Keratinocyte (primary cell): ENCODE data around the gene SLC5A1. TPM values are rescaled to one million over a fixed set of nuclear protein-coding genes. Genes with fewer than 3 reads are reported as not detected.

ENCODE experiments used
- DNase-seq: peaks from one replicate; pipeline ENCODE4 v3.0.0-alpha.2; 2011; ENCODE audit warnings: low read depth, missing footprints, low spot score
- FAIRE-seq: peaks from 2 replicates; lab custom pipeline; 2011; peaks lifted over from hg19 to GRCh38; lab: Jason Lieb, UNC
- H2AFZ ChIP-seq: 2 replicates; pipeline ENCODE4 v1.6.0; 2012; ENCODE audit warnings: low read length, control low read depth, inconsistent platforms; ENCODE audit not compliant: control insufficient read depth
- H3K27ac ChIP-seq: 2 replicates; pipeline ENCODE4 v1.5.1; 2011; ENCODE audit warnings: low read length; ENCODE audit not compliant: control insufficient read depth, insufficient read depth
- H3K27me3 ChIP-seq: 3 replicates; pipeline ENCODE4 v1.6.0; 2011; ENCODE audit warnings: low read length; ENCODE audit not compliant: control insufficient read depth, insufficient read depth; ENCODE audit errors: extremely low read depth
- H3K36me3 ChIP-seq, 2 experiments: 2 replicates in 1 of 2; 3 replicates in 1 of 2; pipeline ENCODE4 v1.5.1; 2011; ENCODE audit warnings: low read length in 2 of 2, mild to moderate bottlenecking in 1 of 2; ENCODE audit not compliant: control insufficient read depth in 2 of 2, insufficient read depth in 2 of 2; ENCODE audit errors: extremely low read depth in 1 of 2
- H3K4me1 ChIP-seq: 3 replicates; pipeline ENCODE4 v1.5.1; 2011; ENCODE audit warnings: low read length; ENCODE audit not compliant: control insufficient read depth, insufficient read depth; ENCODE audit errors: extremely low read depth
- H3K4me2 ChIP-seq: 3 replicates; pipeline ENCODE4 v1.6.0; 2011; ENCODE audit warnings: low read depth, low read length; ENCODE audit not compliant: control insufficient read depth, insufficient read depth; ENCODE audit errors: extremely low read depth
- H3K4me3 ChIP-seq, 3 experiments: fragments of 200-600 bp in 1 of 3; sonication (generic) in 1 of 3; 2 replicates in 2 of 3; 3 replicates in 1 of 3; pipeline ENCODE4 v1.5.1; 2011 to 2016; ENCODE audit warnings: low read length in 3 of 3, mild to moderate bottlenecking in 3 of 3, control low read depth in 2 of 3, inconsistent platforms in 1 of 3, low read depth in 1 of 3, mixed read lengths in 1 of 3, mixed run types in 1 of 3, moderate library complexity in 1 of 3; ENCODE audit not compliant: control insufficient read depth in 2 of 3, insufficient read depth in 2 of 3; ENCODE audit errors: extremely low read depth in 1 of 3
- H3K79me2 ChIP-seq: 2 replicates; pipeline ENCODE4 v1.6.0; 2012; ENCODE audit warnings: low read length; ENCODE audit not compliant: control insufficient read depth, insufficient read depth
- H3K9ac ChIP-seq: 3 replicates; pipeline ENCODE4 v1.6.0; 2011; ENCODE audit warnings: low read length; ENCODE audit not compliant: control insufficient read depth, insufficient read depth; ENCODE audit errors: extremely low read depth
- H3K9me1 ChIP-seq: 3 replicates; pipeline ENCODE4 v1.6.0; 2011; ENCODE audit warnings: low read length; ENCODE audit not compliant: control insufficient read depth, insufficient read depth; ENCODE audit errors: extremely low read depth
- H3K9me3 ChIP-seq: 2 replicates; pipeline ENCODE4 v1.5.1; 2012; ENCODE audit warnings: low read depth, low read length; ENCODE audit not compliant: control insufficient read depth
- H4K20me1 ChIP-seq: 3 replicates; pipeline ENCODE4 v1.6.0; 2011; ENCODE audit warnings: low read length; ENCODE audit not compliant: control insufficient read depth, insufficient read depth; ENCODE audit errors: extremely low read depth
- CTCF ChIP-seq, 3 experiments: IDR thresholded peaks in 1 of 3; conservative IDR thresholded peaks in 1 of 3; optimal IDR thresholded peaks in 1 of 3; 2 replicates in 2 of 3; 3 replicates in 1 of 3; pipeline versions ENCODE3 to v1.5.1; 2011; ENCODE audit warnings: low read length in 3 of 3, mild to moderate bottlenecking in 3 of 3, moderate library complexity in 2 of 3, control low read depth in 1 of 3, inconsistent platforms in 1 of 3; ENCODE audit not compliant: insufficient read depth in 2 of 3; ENCODE audit errors: extremely low read depth in 1 of 3
- EZH2 ChIP-seq: IDR thresholded peaks from one replicate; pipeline ENCODE4 v1.6.1; 2012; ENCODE audit warnings: inconsistent platforms, mild to moderate bottlenecking, low read length, moderate library complexity
- dilution Hi-C: fragments of 300-500 bp; cut with MboI; formaldehyde crosslinking; loops from one replicate; pipeline ENCODE4 v1.7.0; 2020; ENCODE audit warnings: low sequenced_read_pairs; ENCODE audit not compliant: extremely low pct_ligation_motif_present
- polyA plus RNA-seq, 5 experiments: library from polyadenylated mRNA; depleted of rRNA in 3 of 5; stranded (reverse) in 3 of 5; stranded (forward) in 1 of 5; unstranded in 1 of 5; fragments of >200 nt; gene quantifications; 1 replicate in 1 of 5; 2 replicates in 3 of 5; 3 replicates in 1 of 5; pipeline versions ENCODE4 v1.2.1 to v1.2.3, GENCODE V29; 2011 to 2012; ENCODE audit warnings: missing spikeins in 2 of 5, low read depth in 1 of 5, low replicate concordance in 1 of 5

The SLC5A1 gene
- polyA plus RNA-seq, 1 donor (not counting 4 experiments of a cell fraction or from before 2014, with no cell fraction given), result 2.0 TPM

GRCh38 chr22:32112380-32112779, 69.3 kb downstream of the SLC5A1 start:
- H3K36me3 ChIP-seq, result no peaks in the 10 kb centered on the region
- H3K9ac ChIP-seq, result no peak overlapping the region
- DNase-seq (no peak), FAIRE-seq (no peak)
- no peak overlapping the region for H3K4me3 ChIP-seq
- H3K4me2 ChIP-seq, result no peak overlapping the region
- H3K27me3 ChIP-seq, result no peaks in the 10 kb centered on the region
- H3K9me3 ChIP-seq, result no peaks in the 10 kb centered on the region
- no peak overlapping the region for H3K27ac ChIP-seq
- dilution Hi-C loops, result no loop called here
- H3K4me1 ChIP-seq, result no peaks in the 10 kb centered on the region
- TF ChIP-seq CTCF (optimal IDR thresholded peaks at IDR 0.05 in 1 of 3, IDR thresholded peaks at IDR 0.05 in 1 of 3, conservative IDR thresholded peaks at IDR 0.05 in 1 of 3; ENCODE audit: extremely low read depth in 1 of 3, insufficient read depth in 2 of 3, low read length in 3 of 3), result no peak
- no peak for TF ChIP-seq EZH2
- H3K79me2 ChIP-seq, result no peaks in the 10 kb centered on the region
- H4K20me1 ChIP-seq, result no peaks in the 10 kb centered on the region
- no peak overlapping the region for H2AFZ ChIP-seq
- H3K9me1 ChIP-seq, result no peaks in the 10 kb centered on the region

GRCh38 chr22:32119568-32120235, 76.6 kb downstream of the SLC5A1 start:
- dilution Hi-C loops, result no loop called here
- FAIRE-seq (no peak), DNase-seq (no peak)
- Histone ChIP-seq H3K9me3 (no peaks in the 10 kb centered on the region), H3K36me3 (no peaks in the 10 kb centered on the region), H4K20me1 (no peaks in the 10 kb centered on the region), H3K9ac (no peak overlapping the region), H3K4me3 (no peak overlapping the region), H3K4me2 (no peak overlapping the region), H3K27ac (no peak overlapping the region), H2AFZ (no peak overlapping the region), H3K27me3 (no peaks in the 10 kb centered on the region), H3K9me1 (no peaks in the 10 kb centered on the region), H3K4me1 (no peaks in the 10 kb centered on the region), H3K79me2 (no peaks in the 10 kb centered on the region)
- no peak for TF ChIP-seq EZH2
- no peak for TF ChIP-seq CTCF (optimal IDR thresholded peaks at IDR 0.05 in 1 of 3, IDR thresholded peaks at IDR 0.05 in 1 of 3, conservative IDR thresholded peaks at IDR 0.05 in 1 of 3; ENCODE audit: extremely low read depth in 1 of 3, insufficient read depth in 2 of 3, low read length in 3 of 3)
